Measurements from ENCODE around the gene CEMIP.

DNA sequence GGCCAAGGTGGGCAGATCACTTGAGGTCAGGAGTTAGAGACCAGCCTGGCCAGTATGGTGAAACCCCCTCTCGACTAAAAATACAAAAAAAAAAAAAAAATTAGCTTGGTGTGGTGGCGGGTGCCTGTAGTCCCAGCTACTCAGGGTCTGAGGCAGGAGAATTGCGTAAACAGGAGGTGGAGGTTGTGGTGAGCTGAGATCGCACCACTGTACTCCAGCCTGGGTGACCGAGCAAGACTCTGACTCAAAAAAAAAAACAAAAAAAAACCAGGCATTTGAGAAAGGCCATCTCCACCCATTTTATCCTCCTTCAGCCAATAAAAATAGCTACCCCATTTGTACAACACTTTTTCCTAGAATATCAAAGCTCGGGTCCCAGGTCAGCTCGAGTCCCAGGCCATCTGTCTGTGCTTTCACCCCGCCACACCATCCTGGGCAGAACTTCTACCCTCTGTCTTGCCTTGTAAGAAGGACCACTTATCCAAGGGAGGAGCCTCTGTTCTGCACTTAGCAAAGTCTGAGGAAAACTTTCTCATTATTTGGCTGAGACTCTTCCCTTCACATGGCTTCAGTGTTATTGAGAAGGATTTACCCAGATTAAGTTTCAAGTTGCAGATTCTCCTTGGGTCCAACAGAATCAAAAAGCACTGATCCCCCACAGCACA is 111.3 kb downstream of the CEMIP start:
- no peak for TF ChIP-seq POLR2AphosphoS5 (IDR thresholded peaks at IDR 0.05)
- TF ChIP-seq, protein P1, sequence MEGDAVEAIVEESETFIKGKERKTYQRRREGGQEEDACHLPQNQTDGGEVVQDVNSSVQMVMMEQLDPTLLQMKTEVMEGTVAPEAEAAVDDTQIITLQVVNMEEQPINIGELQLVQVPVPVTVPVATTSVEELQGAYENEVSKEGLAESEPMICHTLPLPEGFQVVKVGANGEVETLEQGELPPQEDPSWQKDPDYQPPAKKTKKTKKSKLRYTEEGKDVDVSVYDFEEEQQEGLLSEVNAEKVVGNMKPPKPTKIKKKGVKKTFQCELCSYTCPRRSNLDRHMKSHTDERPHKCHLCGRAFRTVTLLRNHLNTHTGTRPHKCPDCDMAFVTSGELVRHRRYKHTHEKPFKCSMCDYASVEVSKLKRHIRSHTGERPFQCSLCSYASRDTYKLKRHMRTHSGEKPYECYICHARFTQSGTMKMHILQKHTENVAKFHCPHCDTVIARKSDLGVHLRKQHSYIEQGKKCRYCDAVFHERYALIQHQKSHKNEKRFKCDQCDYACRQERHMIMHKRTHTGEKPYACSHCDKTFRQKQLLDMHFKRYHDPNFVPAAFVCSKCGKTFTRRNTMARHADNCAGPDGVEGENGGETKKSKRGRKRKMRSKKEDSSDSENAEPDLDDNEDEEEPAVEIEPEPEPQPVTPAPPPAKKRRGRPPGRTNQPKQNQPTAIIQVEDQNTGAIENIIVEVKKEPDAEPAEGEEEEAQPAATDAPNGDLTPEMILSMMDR (IDR thresholded peaks at IDR 0.05), result no peak
- no peak for TF ChIP-seq POLR2A (IDR thresholded peaks at IDR 0.05)
